Daoy (cell line): ENCODE results near the gene FNTB. TPM values are rescaled to one million over a fixed set of nuclear protein-coding genes. Genes with fewer than 3 reads are reported as not detected.

Source experiments
- DNase-seq: peaks from one replicate; pipeline ENCODE4 v3.0.0-alpha.2; 2015; ENCODE audit warnings: low read depth
- total RNA-seq: library from RNA; depleted of rRNA; stranded (reverse); fragments of >200 nt; shearing (Covaris generic); gene quantifications from 2 replicates; pipeline ENCODE4 v1.2.3, GENCODE V29; 2014

The FNTB gene
- total RNA-seq, 1 experiment from 2014 or later: 13.8 TPM

DNA sequence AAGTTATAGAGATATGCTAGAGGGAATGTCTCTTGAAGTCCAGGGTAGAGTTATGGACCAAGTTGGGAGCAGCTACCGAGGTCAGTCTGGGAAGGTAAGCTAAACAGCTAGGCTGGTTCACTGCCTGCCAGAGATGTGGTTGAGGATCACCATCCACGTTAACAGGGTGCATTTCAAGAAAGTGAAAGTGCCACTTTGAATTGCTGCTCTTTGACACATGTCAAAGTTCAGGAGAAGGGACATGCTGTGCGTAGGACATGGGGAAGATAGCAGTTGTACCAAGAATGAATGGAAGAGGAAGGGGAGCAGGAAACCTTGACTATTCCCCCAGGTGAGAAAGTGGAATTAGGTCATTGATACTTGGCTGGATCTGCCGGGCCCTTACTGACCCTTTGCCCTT is 66.1 kb downstream of the FNTB start:
- DNase-seq: no peak

- no peak for DNase-seq
Measured at GRCh38 chr14:65053466-65053865, 66.8 kb downstream of the FNTB start.

DNA sequence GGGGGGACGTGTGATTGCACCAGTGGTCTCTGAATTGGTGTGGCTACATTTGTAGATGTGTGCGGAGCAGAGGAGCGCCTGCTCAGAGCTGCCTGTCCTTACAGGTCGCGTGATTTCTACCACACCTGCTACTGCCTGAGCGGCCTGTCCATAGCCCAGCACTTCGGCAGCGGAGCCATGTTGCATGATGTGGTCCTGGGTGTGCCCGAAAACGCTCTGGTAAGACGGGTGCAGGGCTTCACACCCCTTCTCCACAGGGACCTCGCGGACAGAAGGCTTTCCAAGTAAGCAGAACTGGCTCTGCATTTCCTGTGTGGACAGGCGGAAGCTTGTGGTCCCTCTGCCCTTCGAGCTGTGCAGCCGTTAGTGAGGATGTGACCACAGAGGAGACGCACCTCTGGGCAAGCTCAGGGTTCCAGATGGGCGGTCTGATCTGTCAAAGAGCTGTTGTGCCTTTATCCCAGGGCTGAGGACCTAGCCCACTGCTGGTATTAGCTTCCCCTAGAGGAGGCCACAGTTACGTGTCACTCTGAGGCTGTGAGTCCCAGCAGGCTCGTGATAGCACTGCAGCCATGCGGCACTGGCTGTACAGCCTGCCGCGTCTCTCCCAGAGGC is 67.9 kb downstream of the FNTB start:
- DNase-seq: no peak

DNA sequence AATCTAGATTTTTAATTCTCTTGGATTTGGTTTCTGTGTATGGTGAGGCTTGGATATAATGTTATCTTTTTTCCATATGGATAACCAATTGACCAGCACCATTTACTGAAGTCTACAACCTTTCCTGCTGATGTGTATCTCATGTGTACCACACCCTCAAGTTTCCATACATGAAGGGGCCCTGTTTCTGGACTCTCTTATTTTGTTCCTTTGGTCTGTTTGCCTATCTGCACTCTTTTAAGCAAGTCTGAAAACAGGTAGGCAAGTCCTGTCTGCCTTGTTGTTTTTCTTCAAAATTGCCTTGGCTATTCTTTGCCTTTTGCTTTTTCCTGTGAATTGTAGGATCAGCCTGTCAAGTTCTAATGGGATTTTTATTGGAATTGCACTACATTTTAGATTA is 71.0 kb downstream of the FNTB start:
- no peak for DNase-seq

DNA sequence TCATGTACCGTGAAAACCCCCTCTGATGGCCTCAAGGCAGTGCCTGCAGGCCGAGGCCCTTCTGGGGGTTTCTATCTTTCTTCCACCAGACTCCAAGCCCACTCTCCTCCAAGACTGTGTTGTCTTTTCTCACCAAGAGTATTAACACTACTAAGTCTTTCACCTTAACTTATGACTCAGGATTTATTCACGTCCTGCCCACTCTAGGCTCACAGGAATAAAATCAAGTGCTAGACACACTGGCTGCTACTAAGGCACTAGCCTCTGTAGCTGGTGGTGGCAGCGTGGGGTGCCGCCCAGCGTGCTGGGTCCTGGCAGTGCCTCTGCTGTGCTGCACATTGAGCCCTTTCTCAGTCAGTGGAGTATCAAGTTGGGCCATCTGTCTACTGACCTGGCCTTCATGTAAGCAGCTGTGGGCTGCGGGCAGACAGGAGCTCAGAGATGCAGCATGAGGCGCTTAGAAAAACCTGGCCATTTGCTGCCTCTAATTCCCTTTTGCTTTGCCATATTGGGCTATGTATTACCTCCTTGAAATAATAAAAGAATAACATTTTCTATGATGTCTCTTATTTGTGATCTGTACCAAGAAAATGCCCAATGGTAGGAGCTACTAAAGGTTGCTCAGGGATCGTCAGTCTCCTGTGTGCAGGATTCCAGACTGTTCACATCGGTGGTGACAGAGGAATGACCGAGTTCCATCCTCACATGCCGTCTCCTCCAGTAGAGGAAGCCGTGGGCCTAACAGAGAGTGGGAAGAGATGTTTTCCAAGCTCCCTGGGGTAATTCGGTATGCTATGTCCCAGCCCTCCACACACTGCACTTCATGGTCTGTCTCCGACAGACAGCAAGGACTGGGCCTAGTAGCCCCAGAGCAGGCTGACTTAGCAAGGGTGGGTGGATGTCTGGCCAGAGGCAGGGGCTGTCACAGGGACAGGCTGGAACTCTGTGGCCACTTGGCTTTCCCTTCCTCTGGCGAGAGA is 75.7 kb downstream of the FNTB start:
- peak; percentile 11 for DNase-seq

DNA sequence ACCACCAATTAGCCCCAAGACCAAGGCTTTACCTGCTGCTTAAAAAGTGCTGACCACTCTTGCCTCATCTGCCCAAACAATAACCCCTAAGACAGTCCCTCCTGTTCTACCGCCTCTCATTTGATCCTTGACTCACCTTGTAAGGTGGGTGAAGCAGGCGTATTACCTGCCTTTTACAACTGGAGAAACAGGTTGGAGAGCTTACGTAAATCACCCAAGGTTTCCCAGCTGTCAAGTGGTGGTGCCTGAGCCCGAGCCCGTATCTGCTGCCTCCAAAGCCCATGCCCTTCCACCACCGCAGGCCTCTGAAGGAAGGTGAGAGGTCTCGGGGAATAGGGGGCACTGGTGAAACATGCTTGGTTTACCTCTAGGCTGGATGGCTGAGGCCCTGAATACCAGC is 79.0 kb downstream of the FNTB start:
- DNase-seq: no peak

GRCh38 chr14:65069874-65070413 is 83.2 kb downstream of the FNTB start:
- no peak for DNase-seq

DNA sequence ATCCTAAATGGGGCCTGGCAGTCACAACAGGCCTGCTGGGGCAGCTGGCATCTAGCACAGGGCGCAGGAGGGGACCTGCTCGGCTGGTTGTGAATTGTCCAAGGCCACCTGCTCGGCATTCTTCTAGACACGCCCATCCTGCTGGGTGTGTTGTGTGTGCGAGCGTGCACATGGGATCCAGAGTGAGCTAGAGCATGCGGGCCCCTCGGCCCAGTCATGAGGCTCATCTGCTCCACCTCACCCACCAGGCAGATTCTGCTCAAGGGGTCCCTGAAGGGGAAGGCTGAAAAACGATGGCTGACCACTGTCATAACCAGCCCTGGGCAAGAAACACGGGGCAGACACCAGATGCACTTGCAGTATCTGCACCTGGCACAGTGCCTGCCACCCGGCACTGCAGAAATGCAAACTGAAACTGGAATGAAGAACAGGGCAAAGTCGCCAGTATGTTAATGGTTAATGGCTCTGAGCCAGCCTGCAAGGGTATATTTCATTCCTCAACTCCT is 83.8 kb downstream of the FNTB start:
- DNase-seq: no peak

- no peak for DNase-seq
Measured at GRCh38 chr14:65071544-65071943, 84.8 kb downstream of the FNTB start.

DNA sequence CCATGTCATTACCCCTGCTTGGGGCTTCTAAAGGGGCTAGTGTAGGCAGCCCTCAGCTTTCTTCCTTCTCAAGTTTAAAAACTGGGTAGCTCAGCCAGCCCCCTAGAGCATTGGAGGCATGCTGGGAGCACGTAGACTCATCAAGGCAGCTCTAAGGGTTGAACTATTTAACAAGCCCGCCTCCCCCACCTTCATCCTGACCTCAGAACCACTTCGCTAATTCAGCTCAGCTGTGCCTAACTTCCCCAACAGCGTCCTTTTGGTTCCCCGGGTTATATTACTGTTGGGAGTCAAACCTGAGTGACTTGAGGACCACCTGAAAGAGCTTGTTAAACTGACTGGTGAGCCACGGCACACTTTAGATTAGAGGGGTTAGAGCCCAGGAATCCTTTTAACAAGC is 85.6 kb downstream of the FNTB start:
- DNase-seq: no peak

- DNase-seq: no peak
Measured at GRCh38 chr14:65072937-65073336, 86.2 kb downstream of the FNTB start.

- DNase-seq: no peak
Measured at GRCh38 chr14:65073605-65074201, 87.0 kb downstream of the FNTB start.

GRCh38 chr14:65074449-65075150 is 87.9 kb downstream of the FNTB start:
- no peak for DNase-seq

- DNase-seq: no peak
Measured at GRCh38 chr14:65075628-65076325, 89.1 kb downstream of the FNTB start.

GRCh38 chr14:65077318-65077717 is 90.6 kb downstream of the FNTB start:
- no peak for DNase-seq

GRCh38 chr14:65079201-65079600 is 92.5 kb downstream of the FNTB start:
- DNase-seq: no peak

- no peak for DNase-seq
Measured at GRCh38 chr14:65079768-65080167, 93.1 kb downstream of the FNTB start.

- no peak for DNase-seq
Measured at GRCh38 chr14:65080960-65081747, 94.5 kb downstream of the FNTB start.

- no peak for DNase-seq
Measured at GRCh38 chr14:65082930-65083329, 96.2 kb downstream of the FNTB start.
